Thyroid gland (tissue), 4 donors: ENCODE results near the gene ADGRB3.

Experiments
- POLR2A ChIP-seq, 2 donors: fragments of 450-650 bp; IDR thresholded peaks; one replicate each; pipeline ENCODE4 v1.6.1; 2017; ENCODE audit warnings: antibody characterized with exemption in 2 of 2, mild to moderate bottlenecking in 2 of 2, moderate library complexity in 1 of 2
- TF ChIP-seq, protein P1 (sequence below), 6 experiments: fragments of 200-600 bp in 3 of 6; fragments of 450-650 bp in 3 of 6; sonication (generic) in 3 of 6; IDR thresholded peaks; one replicate each; pipeline ENCODE4 v1.5.1; 2016 to 2019; ENCODE audit warnings: antibody characterized with exemption in 6 of 6, mild to moderate bottlenecking in 2 of 6, inconsistent platforms in 1 of 6, moderate library complexity in 1 of 6

- TF ChIP-seq, protein P1, sequence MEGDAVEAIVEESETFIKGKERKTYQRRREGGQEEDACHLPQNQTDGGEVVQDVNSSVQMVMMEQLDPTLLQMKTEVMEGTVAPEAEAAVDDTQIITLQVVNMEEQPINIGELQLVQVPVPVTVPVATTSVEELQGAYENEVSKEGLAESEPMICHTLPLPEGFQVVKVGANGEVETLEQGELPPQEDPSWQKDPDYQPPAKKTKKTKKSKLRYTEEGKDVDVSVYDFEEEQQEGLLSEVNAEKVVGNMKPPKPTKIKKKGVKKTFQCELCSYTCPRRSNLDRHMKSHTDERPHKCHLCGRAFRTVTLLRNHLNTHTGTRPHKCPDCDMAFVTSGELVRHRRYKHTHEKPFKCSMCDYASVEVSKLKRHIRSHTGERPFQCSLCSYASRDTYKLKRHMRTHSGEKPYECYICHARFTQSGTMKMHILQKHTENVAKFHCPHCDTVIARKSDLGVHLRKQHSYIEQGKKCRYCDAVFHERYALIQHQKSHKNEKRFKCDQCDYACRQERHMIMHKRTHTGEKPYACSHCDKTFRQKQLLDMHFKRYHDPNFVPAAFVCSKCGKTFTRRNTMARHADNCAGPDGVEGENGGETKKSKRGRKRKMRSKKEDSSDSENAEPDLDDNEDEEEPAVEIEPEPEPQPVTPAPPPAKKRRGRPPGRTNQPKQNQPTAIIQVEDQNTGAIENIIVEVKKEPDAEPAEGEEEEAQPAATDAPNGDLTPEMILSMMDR (IDR thresholded peaks at IDR 0.05), result no peak
- no peak for TF ChIP-seq POLR2A (IDR thresholded peaks at IDR 0.05)
These were observed 391.2 kb downstream of the ADGRB3 start for GRCh38 chr6:69026243-69026642.
